GM21367 (cell line): ENCODE data around the gene HEXIM2.
"Not testable (repeated sequence)": the region's sequence is repeated elsewhere in the genome, so short reads cannot be mapped to it uniquely, and the experiment has no call there.

Experiments
- ATAC-seq: cut with Tn5 transposase; IDR thresholded peaks from one replicate; pipeline ENCODE4 v1.9.1; 2021; ENCODE audit not compliant: unreplicated experiment

HEXIM2 gene

DNA sequence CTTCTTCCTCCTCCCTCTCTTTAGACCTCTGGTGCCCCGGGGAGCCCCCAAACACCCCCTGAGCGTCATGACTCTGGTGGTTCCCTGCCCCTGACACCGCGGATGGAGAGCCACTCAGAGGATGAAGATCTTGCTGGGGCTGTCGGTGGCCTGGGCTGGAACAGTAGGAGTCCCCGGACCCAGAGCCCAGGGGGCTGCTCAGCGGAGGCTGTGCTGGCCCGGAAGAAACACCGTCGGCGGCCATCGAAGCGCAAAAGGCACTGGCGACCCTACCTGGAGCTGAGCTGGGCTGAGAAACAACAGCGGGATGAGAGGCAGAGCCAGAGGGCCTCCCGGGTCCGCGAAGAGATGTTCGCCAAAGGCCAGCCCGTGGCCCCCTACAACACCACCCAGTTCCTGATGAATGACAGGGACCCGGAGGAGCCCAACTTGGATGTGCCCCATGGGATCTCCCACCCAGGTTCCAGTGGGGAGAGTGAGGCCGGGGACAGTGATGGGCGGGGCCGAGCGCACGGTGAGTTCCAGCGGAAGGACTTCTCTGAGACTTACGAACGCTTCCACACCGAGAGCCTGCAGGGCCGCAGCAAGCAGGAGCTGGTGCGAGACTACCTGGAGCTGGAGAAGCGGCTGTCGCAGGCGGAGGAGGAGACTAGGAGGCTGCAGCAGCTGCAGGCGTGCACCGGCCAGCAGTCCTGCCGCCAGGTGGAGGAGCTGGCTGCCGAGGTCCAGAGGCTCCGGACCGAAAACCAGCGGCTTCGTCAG, 7.5 kb downstream of the HEXIM2 start:
- no peak for ATAC-seq

DNA sequence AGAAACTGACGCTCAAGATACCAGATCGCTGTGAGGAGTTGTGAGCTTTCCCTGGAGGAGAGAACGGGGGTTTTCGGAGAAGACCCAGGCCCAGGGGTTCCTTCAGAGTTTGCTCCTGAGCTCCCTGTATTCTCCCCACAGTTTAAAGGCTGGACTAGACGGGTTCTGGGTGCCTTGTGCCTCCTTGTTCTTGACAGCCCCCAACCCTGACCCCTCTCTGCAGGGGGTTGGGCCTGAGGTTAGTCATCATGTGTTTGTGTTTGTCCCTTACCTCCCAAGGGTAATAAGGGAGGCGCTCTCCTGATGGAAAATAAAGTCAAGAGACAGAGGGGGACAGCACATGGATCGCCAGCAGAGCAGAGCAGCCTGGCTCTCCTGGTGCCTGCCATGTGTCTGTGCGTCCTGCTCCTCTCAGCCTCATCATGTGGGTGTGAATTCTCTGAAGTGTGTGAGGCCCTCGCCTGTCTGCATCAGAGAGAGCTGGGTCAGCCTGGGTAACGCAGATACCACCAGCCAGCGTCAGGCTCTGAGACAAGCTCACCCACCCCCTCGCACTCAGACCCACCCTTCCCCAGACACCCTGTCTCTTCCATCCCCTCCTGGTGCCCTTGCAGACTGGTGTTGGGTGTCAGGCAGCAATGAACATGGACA, 8.7 kb downstream of the HEXIM2 start:
- no peak for ATAC-seq

DNA sequence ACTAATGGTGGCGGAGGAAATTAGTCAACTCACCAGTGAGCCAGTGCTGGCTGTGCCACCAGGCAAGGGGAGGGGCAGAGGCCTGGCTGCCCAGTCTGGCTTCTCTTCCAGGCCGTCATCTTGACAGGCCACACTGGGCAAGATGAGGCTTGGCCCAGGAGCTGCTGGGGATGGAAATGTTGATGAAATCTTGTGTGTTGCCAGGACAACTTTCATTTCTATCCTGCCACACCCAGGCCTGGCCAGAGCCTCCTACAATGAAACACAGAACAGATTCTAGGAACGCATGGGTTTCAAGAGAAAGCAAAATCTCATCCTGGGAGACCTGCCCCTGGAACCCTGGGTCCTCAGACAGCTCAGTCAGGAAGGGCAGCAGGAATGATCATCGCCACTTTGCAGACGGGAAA, 9.3 kb downstream of the HEXIM2 start:
- ATAC-seq: no peak

DNA sequence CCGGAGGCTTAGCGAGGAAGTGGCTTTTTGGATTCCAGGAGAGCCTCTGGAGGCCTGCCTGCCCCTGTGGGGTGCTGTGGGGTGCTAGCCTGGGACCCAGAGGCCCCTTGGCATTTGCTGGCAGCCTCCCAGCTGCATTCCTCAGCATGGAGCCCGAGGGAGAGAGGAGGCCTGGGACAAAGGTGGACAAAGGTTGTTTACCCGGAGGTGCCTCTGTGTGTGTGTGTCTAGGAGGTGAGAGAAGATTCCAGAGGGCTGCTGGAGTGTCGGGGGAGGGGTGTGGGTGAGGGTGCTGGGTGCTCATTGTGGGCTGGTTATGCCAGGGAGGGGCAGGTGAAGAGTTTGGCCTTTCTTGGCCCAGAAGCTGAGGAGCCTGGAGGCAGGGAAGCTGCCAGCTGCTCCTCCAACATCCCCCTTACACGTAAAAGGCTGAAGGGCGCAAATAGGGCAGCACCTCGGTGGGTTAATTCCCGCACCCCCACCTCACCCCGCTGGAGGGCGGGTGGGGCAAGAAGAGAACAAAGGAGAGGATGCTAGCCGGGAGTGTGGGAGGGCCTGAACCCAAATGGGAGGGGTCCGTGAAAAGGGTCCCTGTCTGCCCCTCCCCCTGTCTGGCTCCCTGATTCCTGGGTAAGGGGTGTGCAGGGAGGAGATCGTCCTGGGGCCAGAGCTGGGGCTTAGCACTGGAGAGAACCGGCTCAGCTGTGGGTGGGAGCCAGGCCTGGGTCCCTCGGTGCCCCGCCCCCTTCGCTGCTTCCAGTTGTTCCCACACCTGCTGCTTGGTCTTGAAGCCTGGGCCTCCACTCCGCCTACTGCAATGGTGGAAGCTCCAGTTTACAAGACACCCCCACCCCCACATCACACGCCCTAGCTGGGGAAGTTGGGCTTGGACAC, 9.9 kb downstream of the HEXIM2 start:
- no peak for ATAC-seq

DNA sequence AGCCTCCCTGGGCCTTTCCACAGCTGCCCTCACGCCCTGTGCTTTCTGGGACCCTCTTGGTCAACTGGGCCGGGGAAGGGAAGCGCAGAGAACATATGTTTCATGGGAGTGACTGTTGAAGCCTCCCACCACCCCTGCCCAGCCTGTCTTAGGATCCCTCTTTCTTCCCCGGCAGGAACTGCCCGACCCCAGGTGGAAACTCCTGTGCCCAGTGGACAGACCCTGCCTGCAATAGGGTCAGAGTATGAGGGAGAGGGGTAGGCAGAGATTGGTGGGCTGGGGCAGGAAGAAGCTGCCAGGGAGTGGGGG, 10.5 kb downstream of the HEXIM2 start:
- ATAC-seq: no peak

DNA sequence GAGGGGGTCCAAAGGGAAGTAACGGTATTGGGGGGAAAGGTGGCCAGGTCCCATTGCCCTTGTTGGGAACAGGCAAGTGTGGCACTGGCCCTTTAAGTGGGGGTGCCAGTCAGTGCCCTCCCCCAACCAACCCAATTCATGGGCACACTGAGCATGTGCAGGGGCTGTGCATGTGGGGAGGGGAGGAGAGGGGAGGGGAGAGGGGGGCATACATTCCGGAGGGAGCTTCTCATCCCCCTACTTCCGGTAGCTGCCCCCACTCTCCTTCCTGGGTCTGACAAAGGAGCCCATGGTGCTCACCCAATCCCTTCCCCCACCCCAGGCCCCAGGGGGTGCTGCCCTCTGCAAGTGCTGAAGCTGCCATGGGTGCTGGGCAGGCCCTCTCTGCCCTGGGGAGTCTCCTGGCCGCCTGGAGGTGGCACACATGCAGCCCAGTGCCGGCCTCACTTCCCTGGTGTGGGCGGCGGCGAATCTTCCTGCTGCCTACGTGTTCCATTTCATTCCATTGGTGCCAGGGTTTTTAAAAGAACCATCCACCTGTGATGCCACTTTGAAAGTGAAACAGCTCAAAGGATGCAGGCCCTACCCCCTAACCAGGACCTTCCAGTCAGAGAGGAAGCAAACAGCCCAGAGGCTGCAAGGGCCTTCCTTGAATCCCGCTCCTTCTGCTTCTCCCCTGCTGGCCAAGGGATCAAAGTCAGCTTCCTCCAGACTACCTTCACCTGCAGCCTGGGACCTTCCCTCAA, 11.0 kb downstream of the HEXIM2 start:
- no peak for ATAC-seq

DNA sequence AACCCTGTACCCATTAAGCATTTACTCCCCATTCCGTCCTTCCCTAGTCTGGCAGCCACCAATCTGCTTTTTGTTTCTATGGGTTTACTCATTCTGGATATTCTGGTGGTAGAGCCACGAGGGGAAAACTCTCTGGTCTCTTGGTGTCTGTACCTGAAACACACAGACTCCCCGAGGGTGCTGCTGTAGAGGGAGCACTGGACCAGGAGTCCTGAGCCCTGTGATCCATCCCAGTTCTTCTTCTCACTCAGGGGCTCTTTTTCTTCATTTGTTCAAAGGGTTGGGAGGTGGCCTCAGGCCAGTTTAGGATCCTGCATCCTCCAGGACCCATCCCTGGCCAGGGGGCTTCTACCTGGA, 14.1 kb downstream of the HEXIM2 start:
- no peak for ATAC-seq

DNA sequence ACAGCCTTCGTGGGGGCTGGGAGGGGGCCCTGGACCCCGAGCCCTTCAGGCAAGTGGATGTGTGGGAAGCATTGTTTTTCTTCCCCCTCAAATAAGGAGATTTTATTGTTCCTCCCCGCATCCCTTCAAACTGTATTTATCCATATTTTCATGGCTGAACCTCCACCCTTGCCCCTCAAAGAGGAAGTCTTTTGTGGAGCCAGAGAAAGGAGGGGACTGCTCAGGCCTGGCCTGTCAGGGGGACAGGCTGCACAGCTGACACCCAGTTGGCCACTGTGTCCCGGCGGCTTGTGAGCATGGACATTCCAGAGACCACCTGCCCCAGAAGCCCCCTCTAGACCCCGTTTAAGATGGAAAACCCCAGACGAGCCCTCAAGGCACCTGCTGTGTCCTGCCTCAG, 15.9 kb downstream of the HEXIM2 start:
- no peak for ATAC-seq

DNA sequence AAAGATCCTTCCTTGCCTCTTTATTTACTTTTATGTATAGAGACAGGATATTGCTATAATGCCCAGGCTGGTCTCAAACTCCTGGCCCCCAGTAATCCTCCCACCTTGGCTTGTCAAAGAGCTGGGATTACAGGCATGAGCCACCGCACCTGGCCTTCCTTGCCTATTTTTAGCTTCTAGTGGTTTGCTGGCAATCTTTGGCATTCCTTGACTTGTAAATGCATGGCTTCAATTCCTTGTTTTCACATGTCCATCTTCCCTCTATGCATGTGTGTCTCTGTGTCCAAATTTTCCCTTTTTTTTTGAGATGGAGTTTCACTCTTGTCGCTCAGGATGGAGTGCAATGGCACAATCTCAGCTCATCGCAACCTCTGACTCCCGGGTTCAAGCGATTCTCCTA, 22.5 kb downstream of the HEXIM2 start:
- ATAC-seq: no peak

DNA sequence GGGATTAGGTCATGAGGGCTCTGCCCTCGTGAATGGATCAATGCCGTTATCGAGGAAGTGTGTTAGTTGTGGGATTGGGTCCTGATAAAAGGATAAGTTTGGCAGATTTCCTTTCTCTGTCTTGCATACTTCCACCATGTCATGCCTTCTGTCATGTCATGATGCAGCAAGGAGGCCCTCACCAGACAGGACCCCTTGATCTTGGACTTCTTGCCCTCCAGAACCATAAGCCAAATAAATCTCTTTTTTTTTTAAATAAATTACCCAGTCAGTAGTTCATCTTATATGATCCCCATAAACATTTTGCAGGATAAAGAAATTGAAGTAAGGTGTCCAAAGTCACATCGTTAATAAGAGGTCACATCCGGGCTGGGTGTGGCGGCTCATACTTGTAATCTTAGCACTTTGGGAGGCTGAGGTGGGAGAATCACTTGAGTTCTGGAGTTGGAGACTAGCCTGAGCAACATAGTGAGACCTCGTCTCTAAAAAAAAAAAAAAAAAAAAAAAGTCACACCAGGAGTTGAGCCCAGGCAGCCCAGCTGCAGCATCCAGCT, 25.2 kb downstream of the HEXIM2 start:
- ATAC-seq: no peak

DNA sequence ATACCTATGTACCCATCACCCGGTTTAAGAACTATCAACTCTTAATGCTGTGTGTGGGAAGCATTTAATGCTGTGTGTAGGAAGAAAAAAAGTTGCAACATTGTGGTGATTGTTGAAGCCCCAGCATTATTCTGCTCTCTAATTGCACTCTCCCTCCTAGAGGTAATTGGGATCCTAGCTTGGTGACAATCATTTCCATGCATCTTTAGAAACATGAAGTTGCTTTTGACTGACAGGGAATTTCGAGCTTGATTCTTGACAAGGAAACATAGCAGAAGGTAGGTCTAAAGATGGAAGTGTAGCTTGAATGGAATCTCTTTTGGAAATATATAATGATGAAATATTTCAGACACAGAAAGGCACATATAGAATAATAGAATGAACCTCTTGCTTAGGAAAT, 27.3 kb downstream of the HEXIM2 start:
- no peak for ATAC-seq

DNA sequence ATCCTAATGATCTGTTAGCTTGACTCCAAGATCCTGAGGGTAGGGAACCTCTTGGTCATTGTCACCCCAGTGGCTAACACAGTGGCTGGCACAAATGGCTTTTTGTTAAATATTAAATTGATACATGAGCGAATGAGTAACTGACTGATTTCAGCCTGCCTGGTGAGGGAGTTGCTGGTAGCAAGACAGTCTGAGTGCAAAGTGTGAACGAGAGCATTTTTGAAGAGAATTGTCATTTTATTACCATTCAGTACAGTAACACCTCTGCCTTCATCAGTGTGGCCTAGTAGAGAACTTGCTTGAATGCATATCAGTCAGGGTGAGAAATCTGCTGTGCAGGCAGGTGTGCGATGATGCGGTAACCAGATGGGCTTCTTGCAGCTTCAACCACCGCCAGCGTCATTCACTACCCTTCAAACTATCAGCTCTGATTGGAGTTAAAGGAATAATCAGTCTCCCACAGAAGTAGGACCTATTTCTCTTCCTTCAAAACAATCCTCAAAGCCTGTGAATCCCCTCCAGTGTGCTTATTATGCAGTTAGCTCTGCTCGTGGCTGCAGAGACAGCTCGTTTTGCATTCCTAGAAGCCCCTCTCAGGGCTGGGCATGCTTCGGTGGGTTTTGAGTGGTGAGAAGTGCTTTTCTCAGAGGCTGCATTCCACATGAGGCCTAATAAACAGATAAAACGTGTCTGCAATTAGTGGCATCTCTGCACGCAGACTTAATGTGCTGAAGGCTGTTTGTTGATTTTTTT, 29.0 kb downstream of the HEXIM2 start:
- no peak for ATAC-seq

DNA sequence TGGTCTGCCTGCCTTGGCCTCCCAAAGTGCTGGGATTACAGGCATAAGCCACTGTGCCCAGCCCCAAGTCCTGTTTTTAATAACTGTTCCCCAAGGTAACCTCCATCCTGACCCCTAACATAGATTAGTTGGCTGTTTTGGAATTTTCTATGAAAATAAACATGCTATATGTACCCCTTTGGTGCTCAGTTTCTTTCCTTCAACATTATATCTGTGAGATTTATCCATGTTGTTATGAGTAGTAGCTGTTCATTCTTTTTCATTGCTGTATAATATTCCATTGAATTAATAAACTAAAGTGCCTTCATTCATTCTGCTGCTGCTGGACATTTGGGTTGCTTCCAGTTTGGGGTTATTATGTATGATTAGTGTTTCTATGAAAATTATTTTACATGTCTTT, 33.7 kb downstream of the HEXIM2 start:
- no peak for ATAC-seq

DNA sequence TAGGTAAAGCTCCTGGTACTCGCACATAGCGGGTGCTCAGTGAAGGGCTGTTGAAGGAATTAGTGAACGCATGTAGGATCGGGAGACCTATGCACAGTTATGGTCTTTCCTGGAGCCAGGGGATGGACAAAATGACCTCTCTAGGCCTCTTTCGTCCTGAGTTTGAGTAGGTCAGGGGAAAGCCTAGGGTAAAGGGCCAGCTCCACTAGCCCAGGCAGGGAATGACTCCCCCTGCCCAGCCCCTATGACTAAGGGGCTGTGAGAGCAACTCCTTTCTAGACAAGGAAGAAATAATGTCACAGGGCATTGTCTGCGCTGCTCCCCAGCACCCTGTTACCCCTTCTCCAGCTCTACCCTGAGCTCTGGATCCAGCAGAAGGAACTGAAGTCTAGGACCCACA, 35.4 kb downstream of the HEXIM2 start:
- ATAC-seq: no peak

DNA sequence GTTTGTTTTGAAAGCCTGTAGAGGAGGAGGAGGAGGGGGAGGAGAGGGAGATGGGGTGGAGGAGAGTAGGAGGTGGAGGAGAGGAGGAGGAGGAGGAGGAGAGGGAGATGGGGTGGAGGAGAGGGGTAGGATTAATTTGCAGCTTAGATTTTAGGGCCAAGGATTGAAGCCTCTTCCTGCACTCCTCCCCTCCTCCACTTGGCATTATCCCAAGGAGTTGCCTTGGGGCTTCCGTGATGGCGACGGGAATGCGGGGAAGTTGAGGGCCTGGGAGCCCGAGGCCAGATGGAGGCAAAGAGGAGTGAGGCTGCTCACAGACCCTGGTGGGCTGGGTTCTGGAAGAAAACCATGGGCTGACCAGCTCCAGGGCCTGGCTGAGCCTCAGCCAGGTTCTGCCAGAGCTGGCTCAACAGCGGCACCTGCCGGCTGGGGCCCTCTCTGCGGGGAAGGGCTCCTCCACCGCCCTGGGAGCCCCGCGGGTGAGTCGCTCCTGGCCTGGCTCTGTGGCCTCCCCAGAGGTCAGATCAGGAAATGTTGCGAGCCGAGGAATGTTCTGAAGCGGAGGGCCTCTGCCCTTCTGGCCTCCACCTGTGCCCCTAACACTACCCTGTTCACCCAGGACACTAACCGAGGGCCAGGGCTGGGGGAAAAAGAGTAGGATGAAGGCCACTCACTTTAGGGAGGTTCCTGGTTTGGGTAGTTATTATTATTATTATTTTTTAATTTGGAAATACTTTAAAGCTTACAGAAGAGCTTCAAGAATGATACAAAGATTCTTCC, 36.1 kb downstream of the HEXIM2 start:
- ATAC-seq: peak; percentile 73

DNA sequence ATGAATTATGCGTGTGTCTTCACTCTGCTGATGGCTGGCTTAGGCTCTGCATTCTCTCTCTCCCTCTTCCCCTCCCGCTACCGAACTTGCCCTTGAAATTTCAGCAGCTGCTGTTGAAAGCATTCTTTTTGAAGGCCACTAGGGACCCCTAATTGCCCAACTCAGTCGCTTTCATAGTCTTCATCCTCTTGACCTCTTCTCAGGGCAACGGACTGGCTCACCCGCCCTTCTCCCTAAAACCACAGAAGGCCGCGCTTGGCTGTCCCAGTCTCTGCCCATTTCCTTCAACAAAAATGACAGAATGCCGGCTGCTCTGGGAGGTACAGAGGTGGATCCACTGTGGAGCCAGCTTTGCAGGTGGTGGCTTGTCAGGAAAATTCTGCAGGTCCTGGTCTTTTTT, 39.0 kb downstream of the HEXIM2 start:
- no peak for ATAC-seq

DNA sequence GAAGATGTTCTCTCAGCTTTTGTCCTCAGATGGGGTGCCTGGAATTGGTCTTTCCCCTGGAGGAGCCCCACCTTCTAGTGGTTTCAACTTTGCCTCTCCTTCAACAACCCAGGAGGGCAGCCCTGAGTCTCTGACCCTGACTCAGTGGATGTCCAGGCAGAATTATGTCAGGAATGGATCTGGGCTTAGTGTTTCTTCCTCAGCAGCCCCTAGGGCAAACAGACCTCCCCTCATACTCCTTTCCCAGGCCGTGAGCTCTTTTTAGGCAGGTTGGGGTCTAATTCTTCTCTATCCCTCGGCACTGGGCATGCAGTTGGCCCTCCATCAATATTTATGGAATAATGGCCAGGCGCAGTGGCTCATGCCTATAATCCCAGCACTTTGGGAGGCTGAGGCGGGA, 39.8 kb downstream of the HEXIM2 start:
- ATAC-seq: no peak

DNA sequence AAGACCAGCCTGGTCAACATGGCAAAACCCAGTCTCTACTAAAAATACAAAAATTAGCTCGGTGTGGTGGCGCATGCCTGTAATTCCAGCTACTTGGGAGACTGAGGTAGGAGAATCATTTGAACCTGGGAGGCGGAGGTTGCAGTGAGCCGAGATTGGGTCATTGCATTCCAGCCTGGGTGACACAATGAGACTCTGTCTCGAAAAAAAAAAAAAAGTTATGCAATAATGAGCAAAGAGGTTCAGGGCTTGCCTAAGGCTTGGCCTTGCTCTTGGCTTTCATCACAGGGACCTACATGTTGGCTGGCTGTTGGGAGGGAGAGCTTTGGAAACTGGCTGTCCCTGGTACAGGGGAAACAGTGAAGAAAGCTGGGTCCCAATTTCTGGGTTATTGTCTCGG, 40.2 kb downstream of the HEXIM2 start:
- not testable (repeated sequence) for ATAC-seq

DNA sequence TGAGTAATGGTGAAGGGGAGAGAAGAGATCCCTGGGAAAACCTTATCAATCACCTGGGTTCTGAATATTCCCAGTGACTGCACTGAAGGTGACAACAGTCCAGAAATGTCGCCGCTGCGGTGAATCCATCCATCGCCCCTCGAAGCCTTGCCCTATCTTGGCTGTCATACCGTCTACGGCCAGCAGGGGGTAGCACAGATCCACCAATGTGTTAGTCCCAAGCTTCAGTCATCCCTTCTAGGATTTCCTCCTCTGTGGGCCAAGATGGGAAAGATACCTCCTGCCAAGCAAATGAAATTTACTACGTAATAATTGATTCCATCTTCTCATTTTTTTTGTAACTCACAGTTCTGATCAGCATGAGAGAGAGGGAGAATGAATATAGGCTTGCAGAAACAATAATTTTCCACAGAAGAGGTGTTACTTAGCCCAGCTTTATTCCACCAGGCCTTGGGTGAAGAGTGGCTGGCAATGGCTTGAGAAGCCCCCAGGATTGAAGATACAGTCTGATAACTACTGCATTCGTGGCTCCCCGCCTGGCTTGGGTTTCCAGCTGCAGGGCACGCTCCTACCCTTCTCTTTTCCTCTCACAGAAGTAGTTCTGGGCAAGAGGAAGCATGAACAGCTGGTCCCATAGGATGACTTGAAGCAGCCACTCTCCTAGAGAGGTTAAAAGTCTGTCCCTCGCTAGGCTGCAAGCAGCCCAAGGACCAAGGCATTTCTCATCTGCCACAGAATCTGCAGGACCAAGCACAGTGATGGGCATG, 57.4 kb downstream of the HEXIM2 start:
- ATAC-seq: no peak
